Endodermal cell (in vitro differentiated cells): ENCODE data around the gene MYL2. TPM values are rescaled to one million over a fixed set of nuclear protein-coding genes. Genes with fewer than 3 reads are reported as not detected.
A peak's percentile ranks its signal among the peaks of the same experiment; 100 is the strongest.

Source experiments
- DNase-seq: peaks from one replicate; pipeline ENCODE4 v3.0.0-alpha.2; 2017
- H3K27ac ChIP-seq: 2 replicates; pipeline ENCODE4 v1.5.1; 2013; ENCODE audit warnings: mild to moderate bottlenecking, low read depth, low read length, moderate library complexity
- H3K27me3 ChIP-seq: 2 replicates; pipeline ENCODE4 v1.6.1; 2013; ENCODE audit warnings: mild to moderate bottlenecking, low read length, moderate library complexity; ENCODE audit not compliant: insufficient read depth, control insufficient read depth, poor library complexity, severe bottlenecking
- H3K36me3 ChIP-seq: 2 replicates; pipeline ENCODE4 v1.7.0; 2013; ENCODE audit warnings: mild to moderate bottlenecking, low read length, moderate library complexity; ENCODE audit not compliant: control insufficient read depth, insufficient read depth
- H3K4me1 ChIP-seq: one replicate; pipeline ENCODE4 v1.7.0; 2013; ENCODE audit warnings: low read length; ENCODE audit not compliant: control insufficient read depth, insufficient read depth
- H3K4me3 ChIP-seq: 2 replicates; pipeline ENCODE4 v1.5.1; 2013; ENCODE audit warnings: mild to moderate bottlenecking, low read length, moderate library complexity
- H3K9ac ChIP-seq: 2 replicates; pipeline ENCODE4 v1.6.1; 2013; ENCODE audit warnings: mild to moderate bottlenecking, low read length, moderate library complexity; ENCODE audit not compliant: poor library complexity, severe bottlenecking; ENCODE audit errors: extremely low read depth
- H3K9me3 ChIP-seq: 2 replicates; pipeline ENCODE4 v1.6.1; 2013; ENCODE audit warnings: mild to moderate bottlenecking, low read length, moderate library complexity; ENCODE audit not compliant: control insufficient read depth
- H3K27ac Mint-ChIP-seq: 2 replicates; pipeline ENCODE4 v1.8.0; 2020; ENCODE audit warnings: mixed read lengths
- H3K27me3 Mint-ChIP-seq: 2 replicates; pipeline ENCODE4 v1.8.0; 2021; ENCODE audit warnings: mild to moderate bottlenecking, mixed read lengths; ENCODE audit not compliant: insufficient read depth
- H3K36me3 Mint-ChIP-seq: 2 replicates; pipeline ENCODE4 v1.8.0; 2020; ENCODE audit warnings: low read depth, mixed read lengths
- H3K4me1 Mint-ChIP-seq: 2 replicates; pipeline ENCODE4 v1.8.0; 2020; ENCODE audit warnings: mixed read lengths
- H3K4me3 Mint-ChIP-seq: 2 replicates; pipeline ENCODE4 v1.8.0; 2020; ENCODE audit warnings: mild to moderate bottlenecking, moderate library complexity, mixed read lengths
- H3K9me3 Mint-ChIP-seq: 2 replicates; pipeline ENCODE4 v1.8.0; 2020; ENCODE audit warnings: mild to moderate bottlenecking, mixed read lengths
- WGBS, 2 experiments: methylation state at CpG; one replicate each; pipeline versions ENCODE4 v1.1.5 to v1.1.7; 2013; ENCODE audit warnings: missing lambda C conversion rate in 2 of 2, mixed read lengths in 1 of 2; ENCODE audit not compliant: insufficient coverage in 1 of 2, insufficient read length in 1 of 2; 5-methylcytosine and 5-hydroxymethylcytosine counted together
- total RNA-seq, 2 donors: library from RNA; stranded (reverse); fragmentation: NEBNext Ultra II Directional in 1 of 2; extraction: Animal tissue kit (Norgen Biotek cat#: 25700) in 1 of 2; gene quantifications; 2 replicates in 1 of 2; 3 replicates in 1 of 2; pipeline ENCODE4 v1.2.1, GENCODE V29; 2021
- TF ChIP-seq, protein P1 (sequence below): fragments of 200-600 bp; sonication (generic); conservative IDR thresholded peaks from 2 replicates; pipeline ENCODE4 v1.5.0; 2021; ENCODE audit warnings: antibody characterized with exemption, mild to moderate bottlenecking

The MYL2 gene
- total RNA-seq, 2 donors from 2014 or later: 0.89 TPM; not detected in 1

DNA sequence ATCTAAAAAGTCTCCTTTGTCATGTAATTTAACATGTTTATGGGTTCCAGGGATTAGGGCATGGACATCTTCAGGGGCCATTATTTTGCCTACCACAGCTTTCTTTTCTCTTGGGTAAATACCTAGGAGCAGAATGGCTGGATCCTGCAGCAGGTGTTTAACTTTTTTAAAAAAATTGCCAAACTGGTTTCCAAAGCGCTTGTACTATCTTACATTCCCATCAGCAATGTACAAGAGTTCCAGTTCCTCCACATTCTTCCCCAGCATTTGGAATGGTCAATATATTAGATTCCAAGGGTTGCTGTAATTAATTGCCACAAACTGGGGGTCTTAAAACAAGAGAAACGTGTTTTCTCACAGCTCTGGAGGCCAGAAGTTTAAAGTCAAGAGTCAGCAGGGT lies 27.7 kb upstream of the MYL2 start:
- Histone ChIP-seq H3K9me3 (peaks cover 41% of the 10 kb centered on the region), H3K9ac (no peak overlapping the region), H3K36me3 (no peaks in the 10 kb centered on the region), H3K27me3 (no peaks in the 10 kb centered on the region), H3K4me1 (no peaks in the 10 kb centered on the region), H3K4me3 (no peak overlapping the region), H3K27ac (no peak overlapping the region)
- TF ChIP-seq, protein P1, sequence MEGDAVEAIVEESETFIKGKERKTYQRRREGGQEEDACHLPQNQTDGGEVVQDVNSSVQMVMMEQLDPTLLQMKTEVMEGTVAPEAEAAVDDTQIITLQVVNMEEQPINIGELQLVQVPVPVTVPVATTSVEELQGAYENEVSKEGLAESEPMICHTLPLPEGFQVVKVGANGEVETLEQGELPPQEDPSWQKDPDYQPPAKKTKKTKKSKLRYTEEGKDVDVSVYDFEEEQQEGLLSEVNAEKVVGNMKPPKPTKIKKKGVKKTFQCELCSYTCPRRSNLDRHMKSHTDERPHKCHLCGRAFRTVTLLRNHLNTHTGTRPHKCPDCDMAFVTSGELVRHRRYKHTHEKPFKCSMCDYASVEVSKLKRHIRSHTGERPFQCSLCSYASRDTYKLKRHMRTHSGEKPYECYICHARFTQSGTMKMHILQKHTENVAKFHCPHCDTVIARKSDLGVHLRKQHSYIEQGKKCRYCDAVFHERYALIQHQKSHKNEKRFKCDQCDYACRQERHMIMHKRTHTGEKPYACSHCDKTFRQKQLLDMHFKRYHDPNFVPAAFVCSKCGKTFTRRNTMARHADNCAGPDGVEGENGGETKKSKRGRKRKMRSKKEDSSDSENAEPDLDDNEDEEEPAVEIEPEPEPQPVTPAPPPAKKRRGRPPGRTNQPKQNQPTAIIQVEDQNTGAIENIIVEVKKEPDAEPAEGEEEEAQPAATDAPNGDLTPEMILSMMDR: no peak
- peak; percentile 16 for DNase-seq
- Mint-ChIP-seq H3K4me1 (no peaks in the 10 kb centered on the region), H3K27ac (no peak overlapping the region), H3K4me3 (no peak overlapping the region), H3K27me3 (no peaks in the 10 kb centered on the region), H3K36me3 (peaks cover 9% of the 10 kb centered on the region), H3K9me3 (peaks cover 65% of the 10 kb centered on the region)
- 79 to 94% methylated on average over 2 of the region's 2 CpGs for WGBS, 2 experiments

DNA sequence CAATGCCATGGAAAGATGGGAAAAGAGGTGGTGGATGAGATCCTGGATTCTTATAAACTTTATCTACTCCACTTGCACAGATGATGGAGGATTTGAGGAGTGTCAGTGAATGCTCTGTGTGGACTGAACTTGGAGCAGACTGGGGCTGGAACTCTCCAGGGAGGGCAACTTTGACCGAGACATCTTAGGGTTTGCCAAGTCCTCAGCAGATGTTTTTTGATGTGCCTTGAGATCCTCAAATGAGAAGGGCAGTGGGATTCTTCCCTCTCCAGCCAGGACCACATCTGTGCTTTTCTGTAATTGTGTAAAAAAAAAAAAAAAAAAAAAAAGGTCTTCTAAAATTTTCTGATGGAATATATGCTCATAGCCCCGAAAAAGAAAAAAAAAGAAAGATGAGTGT lies 23.0 kb upstream of the MYL2 start:
- H3K9ac ChIP-seq: no peak overlapping the region
- H3K36me3 Mint-ChIP-seq: peaks cover 11% of the 10 kb centered on the region
- no peaks in the 10 kb centered on the region for H3K36me3 ChIP-seq
- no peak overlapping the region for H3K27ac ChIP-seq
- no peaks in the 10 kb centered on the region for H3K27me3 Mint-ChIP-seq
- no peak overlapping the region for H3K4me3 Mint-ChIP-seq
- no peaks in the 10 kb centered on the region for H3K4me1 ChIP-seq
- H3K4me1 Mint-ChIP-seq: peaks cover 5% of the 10 kb centered on the region
- 88% methylated on average over 2 of the region's 2 CpGs; no CpG with 5 or more reads in 1 of the 2 experiments for WGBS, 2 experiments
- no peak overlapping the region for H3K4me3 ChIP-seq
- peaks cover 37% of the 10 kb centered on the region for H3K9me3 Mint-ChIP-seq
- no peaks in the 10 kb centered on the region for H3K27me3 ChIP-seq
- peaks cover 32% of the 10 kb centered on the region for H3K9me3 ChIP-seq
- no peak overlapping the region for H3K27ac Mint-ChIP-seq
- TF ChIP-seq, protein P1: no peak
- DNase-seq: peak; percentile 30

DNA sequence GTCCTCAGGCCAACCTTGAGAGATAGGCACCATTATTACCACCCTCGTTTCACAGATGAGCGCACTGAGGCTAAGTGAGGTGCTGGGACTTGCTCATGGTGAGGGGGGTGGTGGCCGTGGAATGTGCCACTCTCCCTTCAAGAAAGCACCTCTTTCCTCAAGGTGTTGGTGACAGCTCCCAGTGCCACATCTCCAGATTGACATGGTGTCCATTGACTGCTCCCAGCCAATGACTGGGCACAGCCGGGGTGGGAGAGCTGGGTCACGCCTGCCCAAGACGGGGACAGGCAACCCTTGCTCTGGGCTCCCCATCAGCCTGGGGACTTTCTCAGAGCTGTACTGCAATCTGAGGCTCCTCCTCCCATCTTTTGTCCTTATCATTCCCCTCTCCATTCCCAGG lies 21.0 kb upstream of the MYL2 start:
- peaks cover 18% of the 10 kb centered on the region for H3K9me3 ChIP-seq
- no peaks in the 10 kb centered on the region for H3K36me3 ChIP-seq
- Mint-ChIP-seq H3K36me3 (peaks cover 4% of the 10 kb centered on the region), H3K4me1 (peaks cover 15% of the 10 kb centered on the region), H3K4me3 (no peak overlapping the region), H3K27ac (no peak overlapping the region), H3K9me3 (peaks cover 17% of the 10 kb centered on the region), H3K27me3 (no peaks in the 10 kb centered on the region)
- peaks cover 5% of the 10 kb centered on the region for H3K4me1 ChIP-seq
- TF ChIP-seq, protein P1: no peak
- 94 to 100% methylated on average over 2 to 6 of the region's 6 CpGs for WGBS, 2 experiments
- DNase-seq: peak; percentile 54
- no peak overlapping the region for H3K9ac ChIP-seq
- no peaks in the 10 kb centered on the region for H3K27me3 ChIP-seq
- H3K4me3 ChIP-seq: no peak overlapping the region
- no peak overlapping the region for H3K27ac ChIP-seq
